HFFc6 (cell line): ENCODE measurements around the gene TRAPPC11. TPM values are rescaled to one million over a fixed set of nuclear protein-coding genes. Genes with fewer than 3 reads are reported as not detected.

ENCODE experiments used
- DNase-seq: peaks from one replicate; pipeline ENCODE4 v3.0.0-alpha.2; 2018
- H3K27ac Mint-ChIP-seq: 2 replicates; pipeline ENCODE4 v1.8.0; 2020; ENCODE audit warnings: mild to moderate bottlenecking, mixed read lengths
- H3K27me3 Mint-ChIP-seq: 2 replicates; pipeline ENCODE4 v1.8.0; 2021; ENCODE audit warnings: mild to moderate bottlenecking, moderate library complexity, mixed read lengths; ENCODE audit not compliant: insufficient read depth
- H3K36me3 Mint-ChIP-seq: 2 replicates; pipeline ENCODE4 v1.8.0; 2021; ENCODE audit warnings: low read depth, mixed read lengths
- H3K4me1 Mint-ChIP-seq: 2 replicates; pipeline ENCODE4 v1.8.0; 2020; ENCODE audit warnings: low read depth, mixed read lengths
- H3K4me3 Mint-ChIP-seq: 2 replicates; pipeline ENCODE4 v1.8.0; 2020; ENCODE audit warnings: mild to moderate bottlenecking, moderate library complexity, mixed read lengths
- H3K9me3 Mint-ChIP-seq: 2 replicates; pipeline ENCODE4 v1.8.0; 2020; ENCODE audit warnings: mild to moderate bottlenecking, mixed read lengths
- total RNA-seq, 6 experiments: library from RNA; stranded (reverse); fragmentation: NEBNext Ultra II Directional; extraction: Animal tissue kit (Norgen Biotek cat#: 25700); gene quantifications; 2 replicates in 1 of 6; 3 replicates in 5 of 6; pipeline ENCODE4 v1.2.3, GENCODE V29; 2021
- TF ChIP-seq, protein P1 (sequence below): fragments of 200-600 bp; sonication (generic); IDR thresholded peaks from 2 replicates; pipeline ENCODE4 v1.5.0; 2021; ENCODE audit warnings: antibody characterized with exemption, mild to moderate bottlenecking

TRAPPC11 gene
- total RNA-seq, 6 experiments from 2014 or later: 24.8 to 29.5 (median 26.1) TPM

DNA sequence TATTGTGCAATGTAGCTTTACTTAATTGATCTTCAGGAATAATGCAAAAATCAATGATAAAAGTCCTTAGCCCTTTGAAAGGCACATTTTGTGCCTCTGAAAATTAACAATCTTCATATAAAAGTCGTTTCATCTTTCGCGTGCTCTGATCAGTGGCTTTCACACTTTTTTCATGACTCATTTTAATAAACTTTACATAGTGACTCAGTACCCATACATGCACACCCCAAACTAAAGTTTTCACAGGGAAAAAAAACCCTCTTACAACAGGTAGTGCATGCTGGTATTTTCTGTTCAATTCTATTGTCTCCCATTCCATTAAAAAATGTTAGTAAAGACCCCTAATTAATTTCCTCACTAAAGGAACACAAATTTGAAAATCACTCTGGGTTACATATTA, 21.6 kb upstream of the TRAPPC11 start:
- peaks cover 51% of the 10 kb centered on the region for H3K4me1 Mint-ChIP-seq
- no peaks in the 10 kb centered on the region for H3K9me3 Mint-ChIP-seq
- no peak for DNase-seq
- TF ChIP-seq, protein P1, sequence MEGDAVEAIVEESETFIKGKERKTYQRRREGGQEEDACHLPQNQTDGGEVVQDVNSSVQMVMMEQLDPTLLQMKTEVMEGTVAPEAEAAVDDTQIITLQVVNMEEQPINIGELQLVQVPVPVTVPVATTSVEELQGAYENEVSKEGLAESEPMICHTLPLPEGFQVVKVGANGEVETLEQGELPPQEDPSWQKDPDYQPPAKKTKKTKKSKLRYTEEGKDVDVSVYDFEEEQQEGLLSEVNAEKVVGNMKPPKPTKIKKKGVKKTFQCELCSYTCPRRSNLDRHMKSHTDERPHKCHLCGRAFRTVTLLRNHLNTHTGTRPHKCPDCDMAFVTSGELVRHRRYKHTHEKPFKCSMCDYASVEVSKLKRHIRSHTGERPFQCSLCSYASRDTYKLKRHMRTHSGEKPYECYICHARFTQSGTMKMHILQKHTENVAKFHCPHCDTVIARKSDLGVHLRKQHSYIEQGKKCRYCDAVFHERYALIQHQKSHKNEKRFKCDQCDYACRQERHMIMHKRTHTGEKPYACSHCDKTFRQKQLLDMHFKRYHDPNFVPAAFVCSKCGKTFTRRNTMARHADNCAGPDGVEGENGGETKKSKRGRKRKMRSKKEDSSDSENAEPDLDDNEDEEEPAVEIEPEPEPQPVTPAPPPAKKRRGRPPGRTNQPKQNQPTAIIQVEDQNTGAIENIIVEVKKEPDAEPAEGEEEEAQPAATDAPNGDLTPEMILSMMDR: no peak
- no peaks in the 10 kb centered on the region for H3K36me3 Mint-ChIP-seq
- peak overlapping the region; percentile 65 for H3K4me3 Mint-ChIP-seq
- peaks cover 2% of the 10 kb centered on the region for H3K27me3 Mint-ChIP-seq
- H3K27ac Mint-ChIP-seq: peak overlapping the region; percentile 51

DNA sequence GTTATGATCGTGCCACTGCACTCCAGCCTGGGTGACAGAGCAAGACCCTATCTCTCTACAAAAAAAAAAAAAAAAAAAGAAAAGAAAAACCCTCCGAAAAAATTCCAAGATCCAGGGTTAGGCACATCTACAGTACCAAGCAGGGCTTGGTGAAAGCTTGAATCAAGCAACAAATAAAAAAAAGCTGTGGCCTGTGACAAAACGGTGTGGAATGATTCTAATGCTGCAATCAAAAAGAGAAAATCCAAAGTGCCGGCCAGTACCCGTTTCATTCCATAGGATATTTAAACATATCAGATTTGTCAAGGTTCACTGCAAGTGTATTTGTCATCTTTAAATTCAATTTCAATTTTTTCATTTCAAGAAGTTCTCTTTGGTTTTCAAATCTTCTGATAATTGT, 20.7 kb upstream of the TRAPPC11 start:
- Mint-ChIP-seq H3K27me3 (peaks cover 2% of the 10 kb centered on the region), H3K36me3 (no peaks in the 10 kb centered on the region), H3K27ac (peak overlapping the region; percentile 81), H3K9me3 (no peaks in the 10 kb centered on the region), H3K4me3 (peak overlapping the region; percentile 62), H3K4me1 (peaks cover 48% of the 10 kb centered on the region)
- TF ChIP-seq, protein P1: no peak
- DNase-seq: peak; percentile 75

DNA sequence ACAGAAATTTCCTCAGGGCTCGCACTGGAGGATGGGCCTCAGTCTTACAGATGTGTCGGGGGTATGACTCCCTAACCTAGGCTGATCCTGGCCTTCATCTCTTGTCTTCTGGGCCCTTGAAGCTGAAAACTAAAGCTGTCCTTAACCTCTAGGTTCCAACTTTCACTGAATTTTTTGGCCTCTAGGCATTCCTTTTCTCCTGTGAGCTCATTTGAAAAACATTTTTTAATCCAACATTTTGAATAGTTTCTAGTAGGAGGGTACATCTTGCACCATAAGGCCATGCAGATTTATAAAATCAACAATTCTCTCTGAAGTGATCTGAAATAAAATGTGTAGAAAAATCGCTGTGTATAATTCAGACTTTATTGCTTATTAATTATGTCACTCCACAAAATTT, 19.8 kb upstream of the TRAPPC11 start:
- Mint-ChIP-seq H3K9me3 (no peaks in the 10 kb centered on the region), H3K4me1 (peaks cover 39% of the 10 kb centered on the region), H3K27me3 (peaks cover 2% of the 10 kb centered on the region), H3K36me3 (no peaks in the 10 kb centered on the region), H3K27ac (peak overlapping the region; percentile 83), H3K4me3 (peak overlapping the region; percentile 42; the same call in 1 of the 2 replicates)
- TF ChIP-seq, protein P1: no peak
- peak; percentile 13 for DNase-seq

DNA sequence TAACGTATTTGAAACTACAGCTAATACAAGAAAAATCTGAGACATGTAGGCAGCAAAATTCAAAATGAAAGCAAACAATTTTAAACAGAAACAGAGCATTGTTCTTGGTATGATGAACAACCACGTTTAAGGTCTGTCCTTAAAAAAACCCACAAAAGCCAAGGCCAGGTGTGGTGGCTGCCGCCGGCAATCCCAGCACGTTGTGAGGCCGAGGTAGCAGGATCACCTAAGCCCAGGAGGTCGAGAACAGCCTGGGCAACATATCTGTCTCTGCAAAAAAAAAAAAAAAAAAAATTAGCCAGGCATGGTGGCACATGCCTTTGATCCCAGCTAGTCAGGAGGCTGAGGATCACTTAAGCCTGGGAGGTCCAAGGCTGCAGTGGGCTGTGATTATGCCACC, 13.8 kb upstream of the TRAPPC11 start:
- DNase-seq: no peak
- Mint-ChIP-seq H3K4me1 (no peaks in the 10 kb centered on the region), H3K27ac (no peak overlapping the region), H3K36me3 (no peaks in the 10 kb centered on the region), H3K9me3 (no peaks in the 10 kb centered on the region), H3K4me3 (no peak overlapping the region), H3K27me3 (no peaks in the 10 kb centered on the region)
- TF ChIP-seq, protein P1: no peak

DNA sequence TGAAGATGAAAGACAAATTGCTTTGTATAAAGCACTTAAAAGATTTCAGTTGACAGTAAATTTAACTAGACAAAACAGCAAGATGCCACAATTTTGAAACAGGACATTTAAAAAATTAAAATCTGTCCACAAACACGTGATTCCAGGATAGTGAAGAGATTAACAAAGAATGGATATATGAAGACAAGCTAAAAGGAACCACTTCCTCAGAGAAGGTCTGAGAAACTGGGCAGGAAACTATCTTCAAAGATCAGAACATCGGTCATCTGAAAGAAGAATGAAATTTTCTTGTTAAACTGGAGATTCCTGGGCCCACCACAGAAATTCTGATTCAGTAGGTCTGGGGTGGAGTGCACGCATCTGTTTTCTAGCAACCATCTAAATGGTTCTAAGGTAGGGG, 1.5 kb upstream of the TRAPPC11 start:
- peaks cover 18% of the 10 kb centered on the region for H3K4me1 Mint-ChIP-seq
- H3K4me3 Mint-ChIP-seq: peak overlapping the region; percentile 90
- peak overlapping the region; percentile 92 for H3K27ac Mint-ChIP-seq
- TF ChIP-seq, protein P1: no peak
- peak; percentile 24 for DNase-seq
- no peaks in the 10 kb centered on the region for H3K9me3 Mint-ChIP-seq
- peaks cover 7% of the 10 kb centered on the region; the same call in 1 of the 2 replicates for H3K36me3 Mint-ChIP-seq
- H3K27me3 Mint-ChIP-seq: no peaks in the 10 kb centered on the region
